ENCODE data around the gene GCGR.

DNA sequence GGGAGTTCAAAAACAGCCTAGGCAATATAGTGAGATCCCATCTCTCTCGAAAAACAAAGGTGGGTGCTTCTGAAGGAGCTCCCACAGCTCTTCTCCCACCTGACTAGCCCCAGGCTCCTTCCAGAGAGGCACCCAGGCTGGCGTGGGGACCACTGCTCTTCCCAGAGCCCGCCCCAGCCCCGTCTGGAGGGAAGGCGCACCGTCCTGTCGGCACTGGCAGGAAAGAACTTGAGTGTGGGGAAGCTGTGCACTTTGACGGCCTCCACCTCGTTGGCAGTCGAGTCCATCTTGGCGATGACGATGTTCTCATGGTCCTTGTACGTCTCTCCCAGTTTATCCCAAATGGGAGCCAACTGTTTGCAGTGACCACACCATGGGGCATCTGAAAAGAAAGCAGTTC is 41.4 kb downstream of the GCGR start:
- TF ChIP-seq, protein P1, sequence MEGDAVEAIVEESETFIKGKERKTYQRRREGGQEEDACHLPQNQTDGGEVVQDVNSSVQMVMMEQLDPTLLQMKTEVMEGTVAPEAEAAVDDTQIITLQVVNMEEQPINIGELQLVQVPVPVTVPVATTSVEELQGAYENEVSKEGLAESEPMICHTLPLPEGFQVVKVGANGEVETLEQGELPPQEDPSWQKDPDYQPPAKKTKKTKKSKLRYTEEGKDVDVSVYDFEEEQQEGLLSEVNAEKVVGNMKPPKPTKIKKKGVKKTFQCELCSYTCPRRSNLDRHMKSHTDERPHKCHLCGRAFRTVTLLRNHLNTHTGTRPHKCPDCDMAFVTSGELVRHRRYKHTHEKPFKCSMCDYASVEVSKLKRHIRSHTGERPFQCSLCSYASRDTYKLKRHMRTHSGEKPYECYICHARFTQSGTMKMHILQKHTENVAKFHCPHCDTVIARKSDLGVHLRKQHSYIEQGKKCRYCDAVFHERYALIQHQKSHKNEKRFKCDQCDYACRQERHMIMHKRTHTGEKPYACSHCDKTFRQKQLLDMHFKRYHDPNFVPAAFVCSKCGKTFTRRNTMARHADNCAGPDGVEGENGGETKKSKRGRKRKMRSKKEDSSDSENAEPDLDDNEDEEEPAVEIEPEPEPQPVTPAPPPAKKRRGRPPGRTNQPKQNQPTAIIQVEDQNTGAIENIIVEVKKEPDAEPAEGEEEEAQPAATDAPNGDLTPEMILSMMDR (IDR thresholded peaks at IDR 0.05; ENCODE audit: low read length) = no peak
- no peak for TF ChIP-seq EZH2 (IDR thresholded peaks at IDR 0.05; ENCODE audit: borderline replicate concordance, low read length)

All from OCI-LY1 (cell line).